ENCODE results near the gene FAM83B.

Gene FAM83B

DNA sequence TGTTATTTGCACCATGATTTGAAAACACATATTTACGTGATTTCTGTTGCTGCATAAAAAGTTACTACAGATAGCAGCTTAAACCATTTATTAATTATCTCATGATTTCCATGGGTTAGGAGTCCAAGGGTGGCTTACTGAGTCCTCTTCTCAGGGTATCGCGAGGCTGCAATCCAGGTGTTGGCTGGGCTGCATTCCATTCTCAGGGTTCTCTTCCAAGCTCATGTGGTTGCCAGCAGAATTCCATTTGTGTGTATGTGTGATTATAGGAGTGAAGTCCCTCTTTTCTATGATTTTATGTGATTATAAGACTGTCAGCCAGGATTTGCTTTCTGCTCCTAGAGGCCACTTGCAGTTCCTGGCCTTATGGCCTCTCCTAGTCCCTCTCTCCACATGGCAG, 135.1 kb downstream of the FAM83B start:
- no peak for DNase-seq

DNA sequence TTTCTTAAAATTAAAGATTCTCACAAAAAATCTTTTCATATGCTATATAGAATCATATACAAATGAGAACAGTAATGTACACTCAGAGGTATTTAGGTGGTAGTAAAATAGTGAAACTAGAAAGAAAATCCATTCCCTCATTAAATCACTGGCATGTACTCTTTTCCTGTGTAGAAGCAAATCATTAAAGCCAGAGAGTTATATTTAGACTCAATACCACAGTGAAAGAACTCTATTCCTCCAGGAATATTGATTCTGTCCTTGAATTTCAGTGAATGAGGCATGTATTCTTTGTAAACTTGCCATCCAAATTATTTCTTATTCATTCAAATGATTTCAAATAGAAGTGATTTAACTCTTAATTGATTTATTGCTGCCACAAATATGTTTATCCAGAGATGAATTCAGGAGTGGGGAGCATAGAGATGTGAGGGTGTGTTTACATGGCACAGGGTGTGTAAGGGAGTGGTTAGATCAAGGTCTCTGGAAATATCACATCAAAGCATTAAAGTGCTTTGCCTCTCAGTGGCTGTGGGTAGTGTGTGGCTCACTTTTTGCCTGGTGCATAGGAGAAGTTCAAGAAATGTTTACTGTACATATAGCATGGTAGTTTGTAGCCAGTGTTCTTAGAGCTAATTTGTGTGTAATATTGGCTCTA, 141.2 kb downstream of the FAM83B start:
- no peak for DNase-seq

DNA sequence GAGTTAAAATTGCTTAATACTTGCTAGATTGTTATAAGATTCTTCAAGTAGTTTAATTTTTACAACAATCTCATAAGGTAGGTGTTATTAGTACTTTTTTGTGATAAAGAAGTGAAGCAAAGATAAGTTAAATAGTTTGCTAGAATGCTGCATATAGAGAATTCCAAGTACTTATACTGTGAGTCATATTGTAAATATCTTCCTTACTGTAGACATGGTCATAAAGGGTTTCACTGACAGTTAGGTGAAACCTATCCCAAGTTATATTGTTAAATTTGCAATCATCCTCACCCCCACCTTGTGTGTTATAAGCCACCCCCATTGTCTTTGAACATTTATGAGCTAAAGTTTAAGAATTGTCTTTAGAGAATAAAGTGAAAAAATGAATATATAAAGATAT, 142.0 kb downstream of the FAM83B start:
- no peak for DNase-seq

DNA sequence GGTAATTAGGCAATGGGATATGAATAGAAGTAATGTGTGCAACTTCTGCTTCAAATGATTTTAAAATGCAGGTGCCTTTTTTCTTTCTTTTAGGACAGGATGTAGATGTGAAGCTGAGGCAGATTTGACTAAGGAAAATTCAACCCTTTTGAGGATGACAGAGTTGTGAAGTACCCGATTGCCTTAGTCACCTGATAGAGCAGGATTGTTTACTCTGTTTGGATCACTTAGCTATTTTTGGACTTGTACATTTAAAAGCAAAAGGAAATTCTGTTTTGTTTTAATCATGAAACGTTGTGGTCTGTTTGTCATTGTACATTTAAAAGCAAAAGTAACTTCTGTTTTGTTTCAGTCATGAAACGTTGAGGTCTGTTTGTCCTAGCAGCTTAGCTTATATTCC, 143.4 kb downstream of the FAM83B start:
- no peak for DNase-seq
